Lower lobe of right lung (tissue), 2 donors: ENCODE data around the gene PHTF2. TPM values are rescaled to one million over a fixed set of nuclear protein-coding genes. Genes with fewer than 3 reads are reported as not detected.
A peak's percentile ranks its signal among the peaks of the same experiment; 100 is the strongest.

ENCODE experiments used
- ATAC-seq, 2 donors: fragments of 200-7000 bp; cut with Tn5 transposase; one replicate each; pipeline ENCODE4 v1.9.1; 2020 to 2022; ENCODE audit warnings: mild to moderate bottlenecking in 2 of 2, moderate library complexity in 2 of 2
- DNase-seq: peaks from one replicate; pipeline ENCODE4 v3.0.0-alpha.2; 2020
- H3K27ac ChIP-seq: fragments of 200-600 bp; one replicate; pipeline ENCODE4 v1.8.0; 2022
- H3K27me3 ChIP-seq: fragments of 200-600 bp; one replicate; pipeline ENCODE4 v1.8.0; 2022; ENCODE audit warnings: low read depth
- H3K36me3 ChIP-seq: fragments of 200-600 bp; one replicate; pipeline ENCODE4 v1.8.0; 2022; ENCODE audit warnings: mild to moderate bottlenecking
- H3K4me1 ChIP-seq: fragments of 200-600 bp; one replicate; pipeline ENCODE4 v1.8.0; 2022
- H3K4me3 ChIP-seq: fragments of 200-600 bp; one replicate; pipeline ENCODE4 v1.8.0; 2022; ENCODE audit warnings: mild to moderate bottlenecking
- H3K9me3 ChIP-seq: fragments of 200-600 bp; one replicate; pipeline ENCODE4 v1.8.0; 2022
- intact Hi-C: fragments of 100-400 bp; cut with DNase I; formaldehyde crosslinking; loops from one replicate; pipeline ENCODE4 v1.11.0; 2022
- total RNA-seq: library from RNA; stranded (reverse); fragmentation: NEBNext Ultra II Directional; extraction: Animal tissue kit (Norgen Biotek cat#: 25700); gene quantifications from one replicate; pipeline ENCODE4 v1.2.1, GENCODE V29; 2021
- TF ChIP-seq, protein P1 (sequence below): fragments of 200-600 bp; IDR thresholded peaks from one replicate; pipeline ENCODE4 v1.8.0; 2022; ENCODE audit warnings: antibody characterized with exemption, mild to moderate bottlenecking
- donor health status: DM: no; HTN: yes; CAD: no; lungs with severe emphysema.

The PHTF2 gene
- total RNA-seq, 1 donor from 2014 or later, result 15.2 TPM

DNA sequence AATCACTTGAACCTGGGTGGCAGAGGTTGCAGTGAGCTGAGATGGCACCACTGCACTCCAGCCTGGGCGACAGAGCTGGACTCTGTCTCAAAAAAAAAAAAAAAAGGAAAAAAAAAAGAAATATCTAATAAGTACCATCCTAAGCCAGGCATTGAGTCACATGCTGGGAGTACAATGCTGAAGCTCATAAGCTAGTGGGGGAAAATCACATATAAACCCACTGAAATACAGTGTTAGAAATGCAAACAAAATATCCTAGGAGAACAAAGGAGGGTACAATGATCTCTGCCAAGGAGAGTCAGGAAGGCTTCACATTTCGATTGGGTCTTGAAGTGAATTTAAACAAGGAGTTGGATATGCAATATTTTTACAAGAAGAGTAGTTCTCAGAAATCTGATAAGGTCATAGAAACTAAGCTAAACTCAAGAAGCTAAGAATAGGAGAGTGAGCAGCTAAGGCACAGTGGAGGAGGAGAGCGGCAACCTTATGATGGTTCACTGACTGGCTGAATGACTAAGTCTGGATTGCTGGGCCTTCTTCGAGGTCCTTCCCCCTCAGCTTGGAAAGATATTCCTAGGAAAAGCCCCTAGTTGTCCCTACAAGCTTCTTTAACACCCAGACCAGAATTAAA, 115.5 kb downstream of the PHTF2 start:
- TF ChIP-seq, protein P1, sequence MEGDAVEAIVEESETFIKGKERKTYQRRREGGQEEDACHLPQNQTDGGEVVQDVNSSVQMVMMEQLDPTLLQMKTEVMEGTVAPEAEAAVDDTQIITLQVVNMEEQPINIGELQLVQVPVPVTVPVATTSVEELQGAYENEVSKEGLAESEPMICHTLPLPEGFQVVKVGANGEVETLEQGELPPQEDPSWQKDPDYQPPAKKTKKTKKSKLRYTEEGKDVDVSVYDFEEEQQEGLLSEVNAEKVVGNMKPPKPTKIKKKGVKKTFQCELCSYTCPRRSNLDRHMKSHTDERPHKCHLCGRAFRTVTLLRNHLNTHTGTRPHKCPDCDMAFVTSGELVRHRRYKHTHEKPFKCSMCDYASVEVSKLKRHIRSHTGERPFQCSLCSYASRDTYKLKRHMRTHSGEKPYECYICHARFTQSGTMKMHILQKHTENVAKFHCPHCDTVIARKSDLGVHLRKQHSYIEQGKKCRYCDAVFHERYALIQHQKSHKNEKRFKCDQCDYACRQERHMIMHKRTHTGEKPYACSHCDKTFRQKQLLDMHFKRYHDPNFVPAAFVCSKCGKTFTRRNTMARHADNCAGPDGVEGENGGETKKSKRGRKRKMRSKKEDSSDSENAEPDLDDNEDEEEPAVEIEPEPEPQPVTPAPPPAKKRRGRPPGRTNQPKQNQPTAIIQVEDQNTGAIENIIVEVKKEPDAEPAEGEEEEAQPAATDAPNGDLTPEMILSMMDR, result no peak
- intact Hi-C loops, result no loop called here
- Histone ChIP-seq H3K27ac (no peak overlapping the region), H3K36me3 (no peaks in the 10 kb centered on the region), H3K9me3 (no peaks in the 10 kb centered on the region), H3K4me1 (no peaks in the 10 kb centered on the region), H3K27me3 (no peaks in the 10 kb centered on the region), H3K4me3 (no peak overlapping the region)
- no peak for DNase-seq
- ATAC-seq, result peak in 1 of 2 donors; percentile 70

DNA sequence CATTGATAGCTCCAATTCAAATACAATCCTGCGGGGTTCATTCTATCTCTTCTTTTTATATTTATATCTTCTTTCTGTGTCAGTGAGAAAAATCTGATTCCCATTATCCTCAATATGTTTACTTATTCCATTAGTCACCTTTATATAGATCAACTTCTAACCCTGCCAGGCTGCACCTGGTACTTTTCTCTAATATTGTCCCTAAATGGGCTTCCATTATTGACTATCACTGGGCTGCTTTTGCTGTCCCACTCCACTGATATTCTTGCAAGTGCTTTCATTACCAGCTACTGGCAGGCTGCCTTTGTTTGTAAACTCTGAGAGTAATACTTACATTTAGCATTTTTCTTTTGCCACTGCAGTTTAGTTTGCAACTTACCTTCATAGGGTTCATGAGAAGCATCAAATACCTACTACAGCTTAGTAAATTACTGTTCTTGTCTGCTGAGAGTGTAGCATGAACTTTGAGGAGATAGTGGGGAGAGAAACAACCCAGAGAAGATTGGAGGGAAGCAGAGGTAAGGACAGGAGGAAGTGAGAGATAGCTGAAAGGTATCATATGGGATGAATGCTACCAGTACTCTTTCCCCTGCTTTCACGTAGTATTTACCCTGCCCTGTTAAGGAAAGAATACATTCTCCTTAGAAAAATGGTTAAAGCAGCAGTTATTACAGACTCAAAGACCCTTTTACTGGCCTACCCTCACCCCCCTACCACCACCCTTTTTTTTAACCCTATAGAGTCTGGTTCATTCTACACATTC, 119.1 kb downstream of the PHTF2 start:
- intact Hi-C loops, result no loop called here
- Histone ChIP-seq H3K27me3 (no peaks in the 10 kb centered on the region), H3K27ac (no peak overlapping the region), H3K36me3 (peaks cover 11% of the 10 kb centered on the region), H3K4me1 (no peaks in the 10 kb centered on the region), H3K4me3 (no peak overlapping the region), H3K9me3 (no peaks in the 10 kb centered on the region)
- DNase-seq (no peak), ATAC-seq (no peak)
- TF ChIP-seq, protein P1, result no peak

DNA sequence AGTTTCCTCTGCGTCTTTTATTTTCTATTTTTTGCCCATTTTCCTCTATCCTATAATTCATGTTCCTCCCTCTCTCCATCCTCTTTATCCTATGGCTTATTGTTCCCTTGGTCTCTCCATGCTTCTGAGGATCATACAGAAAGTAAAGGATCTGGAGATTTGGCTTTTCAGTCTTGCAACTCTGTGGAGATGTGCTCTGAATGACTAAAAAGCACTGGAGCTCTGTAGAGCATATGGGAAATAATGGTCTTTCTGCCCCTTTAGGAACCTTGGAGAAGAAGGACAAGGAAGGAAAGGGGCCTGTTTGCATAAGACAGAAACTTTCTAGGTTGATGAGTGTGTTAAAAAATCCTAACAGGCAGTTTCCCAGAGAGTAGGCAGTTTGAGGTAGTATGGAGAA, 120.1 kb downstream of the PHTF2 start:
- TF ChIP-seq, protein P1, result no peak
- peaks cover 21% of the 10 kb centered on the region for H3K36me3 ChIP-seq
- intact Hi-C loops, result no loop called here
- H3K4me3 ChIP-seq, result no peak overlapping the region
- DNase-seq (no peak), ATAC-seq (no peak)
- H3K4me1 ChIP-seq, result no peaks in the 10 kb centered on the region
- no peak overlapping the region for H3K27ac ChIP-seq
- no peaks in the 10 kb centered on the region for H3K27me3 ChIP-seq
- H3K9me3 ChIP-seq, result no peaks in the 10 kb centered on the region

DNA sequence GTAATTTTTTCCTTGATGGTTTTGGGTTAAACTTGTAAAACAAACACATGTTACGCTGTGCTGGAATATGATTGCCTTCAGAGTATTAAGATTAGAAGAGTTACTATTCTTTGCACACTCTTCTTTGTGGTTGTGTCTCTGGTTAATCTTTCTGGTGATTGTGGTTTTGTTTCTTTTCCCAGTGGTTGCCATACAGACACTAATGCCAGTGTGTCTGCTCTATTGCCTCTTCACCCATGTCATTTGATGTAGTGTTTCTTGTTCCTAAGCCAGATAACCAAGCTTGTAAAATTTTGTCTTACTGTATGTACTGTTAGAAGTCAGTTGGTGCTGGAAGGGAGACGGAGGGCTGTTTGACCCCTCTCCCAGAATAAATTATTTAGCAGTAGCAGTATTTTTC, 124.8 kb downstream of the PHTF2 start:
- intact Hi-C loops, result no loop called here
- no peak overlapping the region for H3K27ac ChIP-seq
- DNase-seq (no peak), ATAC-seq (no peak)
- H3K4me1 ChIP-seq, result no peaks in the 10 kb centered on the region
- H3K27me3 ChIP-seq, result no peaks in the 10 kb centered on the region
- H3K4me3 ChIP-seq, result no peak overlapping the region
- H3K36me3 ChIP-seq, result peaks cover 29% of the 10 kb centered on the region
- TF ChIP-seq, protein P1, result no peak
- H3K9me3 ChIP-seq, result no peaks in the 10 kb centered on the region

DNA sequence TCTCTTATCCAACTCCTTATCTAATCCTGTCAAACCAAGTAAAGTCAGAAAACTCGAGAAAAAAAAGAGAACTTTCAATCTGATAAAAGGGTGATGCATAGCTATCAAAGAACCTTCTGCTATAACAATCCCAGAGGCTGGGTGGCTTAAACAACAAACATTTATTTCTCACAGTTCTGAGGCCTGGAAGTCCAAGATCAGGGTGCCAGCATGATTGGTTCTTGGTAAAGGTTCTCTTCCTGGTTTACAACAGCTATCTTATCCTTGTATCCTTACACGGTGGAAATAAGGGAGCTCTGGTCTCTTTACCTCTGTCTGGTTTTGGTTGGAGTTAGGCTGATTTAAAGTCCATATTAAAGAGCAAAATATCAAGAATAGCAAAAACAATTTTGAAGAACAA, 131.9 kb downstream of the PHTF2 start:
- intact Hi-C loops, result no loop called here
- Histone ChIP-seq H3K27ac (no peak overlapping the region), H3K36me3 (peaks cover 5% of the 10 kb centered on the region), H3K4me1 (no peaks in the 10 kb centered on the region), H3K27me3 (no peaks in the 10 kb centered on the region), H3K9me3 (no peaks in the 10 kb centered on the region), H3K4me3 (no peak overlapping the region)
- DNase-seq (no peak), ATAC-seq (no peak)
- TF ChIP-seq, protein P1, result no peak
